GM19455 (cell line): ENCODE data around the gene TEX101.
"Not testable (repeated sequence)": the region's sequence is repeated elsewhere in the genome, so short reads cannot be mapped to it uniquely, and the experiment has no call there.

ENCODE experiments used
- ATAC-seq: cut with Tn5 transposase; IDR thresholded peaks from one replicate; pipeline ENCODE4 v1.9.1; 2021; ENCODE audit not compliant: unreplicated experiment

Gene TEX101

DNA sequence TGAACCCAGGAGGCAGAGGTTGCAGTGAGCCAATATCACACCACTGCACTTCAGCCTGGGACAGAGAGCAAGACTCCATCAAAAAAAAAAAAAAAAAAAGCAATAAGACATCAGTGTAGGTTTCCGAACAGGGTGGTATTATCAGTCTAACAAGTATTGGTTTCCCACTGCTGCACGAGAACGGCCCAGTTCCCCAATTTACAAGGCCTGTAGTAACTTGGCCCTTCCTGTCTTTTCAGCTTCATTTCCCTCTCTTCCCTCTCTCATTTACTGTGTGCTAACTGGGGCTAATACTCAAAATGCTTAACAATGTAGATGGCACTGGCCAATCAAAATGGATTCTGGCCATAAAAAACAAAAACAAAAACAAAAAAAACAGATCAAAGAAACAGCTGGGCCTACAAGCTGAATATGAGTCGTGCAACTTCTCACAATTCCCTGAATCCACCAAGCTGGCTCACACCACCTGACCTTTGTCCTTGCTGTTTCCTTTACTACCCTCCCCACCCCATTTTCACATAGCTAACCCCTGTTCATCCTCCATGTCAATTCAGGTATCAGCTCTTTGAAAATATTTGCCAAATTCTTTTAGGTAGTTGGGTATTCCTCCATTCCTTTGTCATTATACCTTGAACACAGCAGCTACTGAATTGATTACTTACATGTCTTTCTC, 2.4 kb downstream of the TEX101 start:
- ATAC-seq = no peak

DNA sequence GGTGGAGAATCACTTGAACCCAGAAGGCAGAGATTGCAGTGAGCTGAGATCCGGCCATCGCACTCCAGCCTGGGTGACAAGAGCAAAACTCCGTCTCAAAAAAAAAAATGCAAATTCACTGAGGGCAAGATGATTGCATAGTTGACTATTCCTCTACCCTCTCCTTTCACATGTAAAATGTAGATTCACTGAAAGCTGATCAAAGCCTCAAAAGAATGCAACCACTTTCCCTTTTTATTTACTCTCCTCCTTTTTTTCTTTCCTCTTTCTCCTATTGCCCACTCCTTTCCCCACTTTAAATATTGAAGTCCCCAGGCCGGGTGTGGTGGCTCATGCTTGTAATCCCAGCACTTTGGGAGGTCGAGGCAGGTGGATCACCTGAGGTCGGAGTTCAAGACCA, 6.3 kb downstream of the TEX101 start:
- ATAC-seq = no peak

DNA sequence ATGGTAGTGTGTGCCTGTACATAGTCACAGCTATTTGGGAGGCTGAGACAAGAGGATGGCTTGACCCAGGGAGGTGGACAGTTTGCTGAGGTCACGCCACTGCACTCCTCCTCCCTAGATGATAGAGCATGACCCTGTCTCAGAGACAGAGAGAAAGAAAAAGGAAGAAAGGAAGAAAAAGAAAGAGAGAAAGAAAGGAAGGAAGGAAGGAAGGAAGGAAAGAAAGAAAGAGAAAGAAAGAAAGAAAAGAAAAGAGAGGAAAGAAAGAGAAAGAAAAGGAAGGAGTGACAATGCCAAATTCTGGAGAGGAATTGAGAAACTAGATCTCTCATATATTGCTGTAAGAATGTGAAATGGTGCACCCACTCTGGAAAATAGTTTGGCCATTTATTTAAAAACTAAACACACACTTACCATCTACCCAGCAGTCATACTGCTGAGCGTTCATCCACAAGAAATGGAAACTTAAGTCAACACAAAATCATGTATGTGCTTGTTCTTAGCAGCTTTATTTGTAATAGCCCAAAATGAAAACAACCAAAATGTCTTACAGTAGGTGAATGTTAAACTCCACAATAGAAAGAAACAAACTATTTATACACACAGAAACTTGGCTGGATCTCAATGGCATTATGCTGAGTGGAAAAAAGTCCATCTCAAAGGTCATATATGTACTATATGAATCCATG, 7.5 kb downstream of the TEX101 start:
- no peak for ATAC-seq

DNA sequence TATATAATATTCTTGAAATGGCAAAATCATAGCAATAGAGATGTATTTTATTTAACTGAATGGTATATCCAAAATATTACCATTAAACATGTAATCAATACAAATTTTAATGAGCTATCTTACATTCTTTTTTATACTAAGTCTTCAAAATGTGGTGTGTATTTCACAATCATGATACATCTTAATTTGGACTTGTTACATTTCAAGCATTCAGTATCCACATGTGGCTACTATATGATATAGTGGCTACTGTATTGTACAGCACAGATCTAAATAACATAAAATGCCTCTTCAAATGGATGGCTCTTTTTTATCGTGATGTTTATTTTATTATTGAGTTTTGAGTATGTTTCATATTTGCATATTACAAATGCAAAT, 8.0 kb downstream of the TEX101 start:
- ATAC-seq = no peak

- ATAC-seq = no peak
Observed at GRCh38 chr19:43423779-43424178, 9.1 kb downstream of the TEX101 start.

DNA sequence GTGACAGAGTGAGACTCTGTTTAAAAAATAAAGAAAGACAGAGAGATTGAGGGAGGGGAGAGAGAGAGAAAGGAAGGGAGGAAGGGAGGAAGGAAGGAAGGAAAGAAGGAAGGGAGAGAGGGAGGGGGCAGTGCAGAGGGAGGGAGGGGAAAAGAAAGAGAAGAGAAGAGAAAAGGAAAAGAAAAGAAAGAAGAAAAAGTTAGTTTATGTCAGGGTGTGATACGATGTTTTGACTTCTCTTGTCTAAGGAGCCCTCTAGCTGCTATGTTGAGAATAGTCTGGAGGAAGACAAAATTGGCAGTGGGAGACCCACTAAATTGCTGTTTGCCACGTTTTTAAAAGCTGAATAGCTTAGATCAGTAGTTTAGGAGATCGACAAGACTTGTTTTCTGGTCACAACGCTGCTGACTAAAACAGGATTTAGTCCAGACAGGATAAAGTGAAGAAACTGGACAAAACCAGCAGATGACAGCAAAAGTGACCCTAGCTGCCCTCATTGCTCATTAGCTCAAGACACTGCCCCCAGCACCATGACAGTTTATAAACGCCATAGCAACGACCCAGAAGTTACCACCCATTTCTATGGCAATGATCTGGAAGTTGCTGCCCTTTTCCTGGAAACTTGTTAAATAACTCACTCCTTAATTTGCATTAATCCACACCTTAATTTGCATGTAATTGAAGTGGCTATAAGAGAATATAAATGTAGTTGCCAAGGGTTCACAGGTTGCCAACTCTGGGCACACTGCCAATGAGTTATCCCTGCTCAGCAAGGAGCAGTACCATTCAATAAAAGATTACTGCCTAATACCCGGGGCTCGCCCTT, 11.1 kb downstream of the TEX101 start:
- no peak for ATAC-seq

DNA sequence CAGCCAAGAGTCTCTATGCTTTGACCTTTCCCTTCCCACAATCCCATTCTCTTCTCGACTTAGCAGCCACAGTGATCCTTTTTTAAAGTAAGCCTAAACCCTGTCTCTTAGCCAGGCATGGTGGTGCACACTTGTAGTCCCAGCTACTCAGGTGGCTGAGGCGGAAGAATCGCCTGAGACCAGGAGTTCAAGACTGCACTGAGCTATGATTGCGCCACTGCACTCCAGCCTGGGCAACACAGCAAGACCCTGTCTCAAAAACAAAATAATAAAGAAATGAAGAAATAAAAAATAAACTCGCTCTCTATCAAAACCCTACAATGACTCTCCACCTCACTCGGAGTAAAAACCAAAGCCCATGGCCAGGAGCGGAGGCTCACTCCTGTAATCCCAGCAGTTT, 14.7 kb downstream of the TEX101 start:
- no peak for ATAC-seq

DNA sequence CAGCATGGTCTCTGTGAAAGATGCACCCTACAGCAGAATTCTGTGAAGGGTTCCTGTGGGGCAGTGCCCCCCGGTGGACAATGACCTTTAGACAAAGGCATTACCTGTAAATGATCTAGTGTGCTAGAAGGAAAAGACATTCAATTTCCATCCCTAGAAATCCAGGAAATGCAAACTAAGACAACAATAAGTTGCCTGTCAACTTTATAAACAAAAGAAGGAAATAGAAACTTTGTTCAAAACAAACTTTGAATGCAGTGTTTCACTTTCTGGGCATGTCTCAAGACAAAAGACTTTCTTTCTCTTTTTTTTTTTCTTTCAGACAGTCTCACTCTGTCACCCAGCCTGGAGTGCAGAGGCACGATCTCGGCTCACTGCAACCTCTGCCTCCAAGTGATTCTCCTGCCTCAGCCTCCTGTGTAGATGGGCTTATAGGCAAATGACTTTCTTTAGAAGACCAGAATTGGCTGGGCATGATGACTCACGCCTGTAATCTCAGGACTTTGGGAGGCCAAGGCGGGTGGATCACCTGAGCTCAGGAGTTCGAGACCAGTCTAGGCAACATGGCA, 15.5 kb downstream of the TEX101 start:
- ATAC-seq = no peak

DNA sequence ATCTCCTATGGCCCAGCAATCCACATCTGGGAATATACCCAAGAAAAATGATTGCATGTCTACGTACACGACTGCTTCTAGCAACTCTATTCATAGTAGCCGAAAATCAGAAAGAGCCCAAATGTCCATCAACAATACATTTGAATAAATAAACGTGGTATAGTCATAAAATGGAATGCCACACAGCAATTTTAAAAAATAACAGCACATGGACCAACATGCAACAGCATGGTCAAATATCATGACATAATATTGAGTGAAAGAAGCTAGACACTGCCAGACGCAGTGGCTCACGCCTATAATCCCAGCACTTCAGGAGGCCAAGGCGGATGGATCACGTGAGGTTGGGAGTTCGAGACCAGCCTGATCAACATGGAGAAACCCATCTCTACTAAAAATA, 16.3 kb downstream of the TEX101 start:
- ATAC-seq = no peak

DNA sequence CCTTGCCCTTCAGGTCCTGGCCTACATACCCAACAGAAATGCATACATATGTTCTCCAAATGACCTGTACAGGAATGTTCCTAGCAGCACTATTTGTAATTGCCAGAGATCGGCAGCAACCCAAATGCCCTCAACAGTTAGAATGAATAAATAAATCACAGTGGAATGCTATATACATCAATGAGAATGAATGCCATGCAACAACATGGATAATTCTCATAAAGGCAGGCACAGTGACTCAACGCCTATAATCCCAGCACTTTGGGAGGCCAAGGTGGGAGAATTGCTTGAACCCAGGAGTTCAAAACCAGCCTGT, 18.6 kb downstream of the TEX101 start:
- ATAC-seq = no peak

GRCh38 chr19:43433689-43434088, 19.0 kb downstream of the TEX101 start:
- no peak for ATAC-seq

- ATAC-seq = no peak
Observed at GRCh38 chr19:43435775-43436174, 21.1 kb downstream of the TEX101 start.

GRCh38 chr19:43437284-43437683, 22.6 kb downstream of the TEX101 start:
- not testable (repeated sequence) for ATAC-seq

DNA sequence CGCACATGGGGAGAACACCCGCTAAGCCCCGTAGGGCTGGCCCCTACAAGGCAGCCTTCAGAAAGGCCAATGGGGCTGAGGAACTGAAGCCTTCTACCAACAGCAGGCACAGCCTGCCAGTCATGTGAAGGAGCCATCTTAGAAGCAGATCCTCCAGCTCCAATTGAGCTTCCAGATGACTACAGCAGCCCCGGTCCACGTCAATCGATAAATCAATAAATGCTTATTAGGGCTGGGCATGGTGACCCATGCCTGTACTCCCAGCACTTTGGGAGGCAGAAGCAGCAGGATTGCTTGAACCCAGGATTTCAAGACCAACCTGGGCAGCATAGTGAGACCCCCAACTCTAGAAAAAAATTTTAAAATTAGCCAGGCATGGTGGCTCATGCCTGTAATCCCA, 23.0 kb downstream of the TEX101 start:
- no peak for ATAC-seq

DNA sequence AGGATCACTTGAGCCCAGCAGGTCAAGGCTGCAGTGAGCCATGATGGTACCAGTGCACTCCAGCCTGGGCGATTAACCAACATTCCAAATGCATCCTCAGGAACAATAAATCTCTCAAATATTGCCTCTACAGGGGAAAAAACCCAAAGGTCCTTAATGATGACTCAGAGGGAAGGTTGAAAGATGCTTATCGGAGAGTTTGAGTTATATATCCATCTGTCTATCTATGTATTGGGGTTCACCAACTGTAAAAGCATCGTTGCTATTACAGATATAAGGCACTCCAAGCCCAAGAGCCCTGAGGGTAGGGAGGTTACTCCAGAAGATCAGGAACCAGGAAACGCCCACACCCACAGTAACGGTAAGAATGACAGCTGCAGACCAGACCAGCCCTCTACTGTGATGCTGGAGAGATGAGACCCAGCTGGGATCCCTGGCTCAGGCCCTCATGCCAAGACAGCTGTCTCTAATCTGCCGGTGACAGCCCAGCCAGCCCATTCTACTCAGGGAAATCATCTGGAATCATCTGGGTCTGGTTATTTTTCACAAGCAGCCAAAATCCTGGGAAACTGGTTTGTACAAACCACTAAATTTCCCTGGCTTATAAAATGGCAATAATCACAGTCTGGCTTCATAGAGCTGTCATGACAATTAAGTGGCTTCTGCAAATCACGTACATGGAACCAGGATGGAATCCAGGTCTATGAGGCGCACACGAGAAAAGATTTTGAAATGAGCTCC, 23.8 kb downstream of the TEX101 start:
- no peak for ATAC-seq

DNA sequence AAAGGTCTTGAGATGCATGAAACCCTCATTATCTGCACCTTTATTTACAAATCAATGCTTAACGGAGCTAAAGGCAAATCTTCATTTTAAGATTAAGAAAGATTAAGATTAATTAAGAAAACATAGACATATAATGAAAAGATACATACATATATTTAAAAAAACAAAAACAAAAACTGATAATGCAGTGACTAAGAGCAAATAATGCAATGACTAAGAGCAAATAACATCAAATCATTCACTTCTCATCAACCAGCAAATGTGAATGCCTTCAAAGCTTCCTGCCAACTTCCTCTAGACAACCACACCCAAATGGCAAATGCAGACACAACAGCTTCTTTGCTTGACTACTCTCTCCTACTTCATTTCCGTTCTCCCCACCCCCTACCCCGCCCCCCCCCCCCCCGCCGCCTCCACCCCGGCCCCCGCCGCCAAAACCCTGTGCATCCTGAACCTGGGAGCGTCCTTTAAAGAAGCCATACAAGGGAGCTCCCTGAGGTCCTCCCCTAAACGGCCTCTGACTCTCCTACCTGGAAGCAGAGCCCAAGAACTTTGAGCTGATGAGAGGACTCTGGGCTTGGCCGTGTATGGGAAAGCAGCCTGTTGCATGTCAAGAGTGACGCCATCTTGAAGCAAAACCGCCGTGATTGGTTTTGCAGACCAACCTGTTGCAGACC, 24.5 kb downstream of the TEX101 start:
- no peak for ATAC-seq

GRCh38 chr19:43439709-43440063, 25.0 kb downstream of the TEX101 start:
- ATAC-seq = no peak

DNA sequence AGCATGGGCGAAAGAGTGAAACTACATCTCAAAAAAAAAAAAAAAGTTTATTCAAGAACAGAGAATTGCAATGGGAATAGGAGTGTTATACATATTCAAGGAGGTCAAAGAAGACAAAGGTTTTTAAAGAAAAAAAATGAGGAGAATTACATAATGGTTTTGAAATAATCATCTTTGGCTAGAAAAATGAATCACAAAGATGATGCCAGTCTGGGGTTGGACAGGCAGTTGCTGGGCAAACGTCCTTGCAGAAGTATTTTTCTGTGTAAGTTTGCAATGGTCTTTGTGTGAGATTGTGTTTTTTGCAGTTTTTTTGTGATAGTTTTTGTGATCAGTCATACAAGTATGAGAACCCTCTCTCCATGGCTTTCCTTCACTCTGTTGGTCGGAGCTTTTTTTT, 27.0 kb downstream of the TEX101 start:
- no peak for ATAC-seq

DNA sequence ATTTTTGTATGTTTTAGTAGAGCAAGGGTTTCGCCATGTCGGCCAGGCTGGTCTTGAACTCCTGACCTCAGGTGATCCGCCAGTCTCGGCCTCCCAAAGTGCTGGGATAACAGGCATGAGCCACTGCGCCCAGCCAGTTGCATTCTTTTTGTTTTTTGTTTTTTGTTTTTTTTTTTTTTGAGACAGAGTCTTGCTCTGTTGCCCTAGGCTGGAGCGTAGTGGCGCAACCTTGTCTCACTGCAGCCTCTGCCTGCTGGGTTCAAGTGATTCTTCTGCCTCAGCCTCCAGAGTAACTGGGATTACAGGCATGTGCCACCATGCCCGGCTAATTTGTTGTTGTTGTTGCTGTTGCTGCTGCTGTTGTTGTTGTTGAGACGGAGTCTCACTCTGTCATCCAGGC, 29.4 kb downstream of the TEX101 start:
- not testable (repeated sequence) for ATAC-seq

GRCh38 chr19:43444531-43445287, 30.0 kb downstream of the TEX101 start:
- no peak for ATAC-seq
